Smooth muscle cell (in vitro differentiated cells): ENCODE measurements around the gene MYO5B. TPM values are rescaled to one million over a fixed set of nuclear protein-coding genes. Genes with fewer than 3 reads are reported as not detected.

Source experiments
- DNase-seq: peaks from one replicate; lab custom pipeline; 2025; ENCODE audit not compliant: unreplicated experiment; lab: John Stamatoyannopoulos, UW
- H2AFZ ChIP-seq: fragments of 200-600 bp; sonication (generic); 2 replicates; pipeline ENCODE4 v1.6.0; 2016; ENCODE audit warnings: antibody characterized with exemption, low read depth, mild to moderate bottlenecking
- H3F3A ChIP-seq: fragments of 200-600 bp; sonication (generic); 2 replicates; pipeline ENCODE4 v1.6.0; 2017; ENCODE audit warnings: antibody characterized with exemption, low read depth
- H3K27ac ChIP-seq: fragments of 200-600 bp; sonication (generic); 2 replicates; pipeline ENCODE4 v1.5.1; 2016; ENCODE audit warnings: low read depth, mild to moderate bottlenecking
- H3K27me3 ChIP-seq: fragments of 200-600 bp; sonication (generic); 2 replicates; pipeline ENCODE4 v1.6.1; 2016; ENCODE audit warnings: low read depth, mild to moderate bottlenecking
- H3K36me3 ChIP-seq: fragments of 200-600 bp; sonication (generic); 2 replicates; pipeline ENCODE4 v1.5.1; 2016; ENCODE audit warnings: low read depth
- H3K4me1 ChIP-seq: fragments of 200-600 bp; sonication (generic); 2 replicates; pipeline ENCODE4 v1.5.1; 2016; ENCODE audit warnings: low read depth
- H3K4me2 ChIP-seq: fragments of 200-600 bp; sonication (generic); 2 replicates; pipeline ENCODE4 v1.6.0; 2016; ENCODE audit warnings: mild to moderate bottlenecking
- H3K4me3 ChIP-seq: fragments of 200-600 bp; sonication (generic); 2 replicates; pipeline ENCODE4 v1.5.1; 2016; ENCODE audit warnings: mild to moderate bottlenecking
- H3K79me2 ChIP-seq: fragments of 200-600 bp; sonication (generic); 2 replicates; pipeline ENCODE4 v1.6.0; 2016; ENCODE audit warnings: low read depth, mild to moderate bottlenecking
- H3K9ac ChIP-seq: fragments of 200-600 bp; sonication (generic); 2 replicates; pipeline ENCODE4 v1.6.0; 2016; ENCODE audit warnings: low read depth
- H3K9me3 ChIP-seq: fragments of 200-600 bp; sonication (generic); replicated peaks from 2 replicates; pipeline ENCODE4 v1.5.1; 2016; ENCODE audit warnings: low read depth
- H4K20me1 ChIP-seq: fragments of 200-600 bp; sonication (generic); 2 replicates; pipeline ENCODE4 v1.6.0; 2016; ENCODE audit warnings: low read depth
- WGBS: methylation state at CpG from one replicate; pipeline ENCODE4 v1.1.7; 2016; ENCODE audit warnings: low lambda C conversion rate; 5-methylcytosine and 5-hydroxymethylcytosine counted together
- polyA plus RNA-seq: library from polyadenylated mRNA; unstranded; fragments of >200 nt; fragmentation: Nextera tagmentation; extraction: Ambion mirVana; gene quantifications from 2 replicates; pipeline ENCODE4 v1.2.1, GENCODE V29; 2016
- total RNA-seq: library from RNA; depleted of rRNA; stranded (reverse); fragments of >200 nt; gene quantifications from 2 replicates; pipeline ENCODE4 v1.2.3, GENCODE V29; 2014
- TF ChIP-seq, protein P1 (sequence below): fragments of 200-600 bp; sonication (generic); IDR thresholded peaks from 2 replicates; pipeline ENCODE4 v1.5.1; 2017; ENCODE audit warnings: borderline replicate concordance, mild to moderate bottlenecking, antibody characterized with exemption; ENCODE audit not compliant: insufficient read depth, poor library complexity, severe bottlenecking

The MYO5B gene
- total and polyA plus RNA-seq, 2 experiments from 2014 or later: 1.7 to 25.3 TPM

DNA sequence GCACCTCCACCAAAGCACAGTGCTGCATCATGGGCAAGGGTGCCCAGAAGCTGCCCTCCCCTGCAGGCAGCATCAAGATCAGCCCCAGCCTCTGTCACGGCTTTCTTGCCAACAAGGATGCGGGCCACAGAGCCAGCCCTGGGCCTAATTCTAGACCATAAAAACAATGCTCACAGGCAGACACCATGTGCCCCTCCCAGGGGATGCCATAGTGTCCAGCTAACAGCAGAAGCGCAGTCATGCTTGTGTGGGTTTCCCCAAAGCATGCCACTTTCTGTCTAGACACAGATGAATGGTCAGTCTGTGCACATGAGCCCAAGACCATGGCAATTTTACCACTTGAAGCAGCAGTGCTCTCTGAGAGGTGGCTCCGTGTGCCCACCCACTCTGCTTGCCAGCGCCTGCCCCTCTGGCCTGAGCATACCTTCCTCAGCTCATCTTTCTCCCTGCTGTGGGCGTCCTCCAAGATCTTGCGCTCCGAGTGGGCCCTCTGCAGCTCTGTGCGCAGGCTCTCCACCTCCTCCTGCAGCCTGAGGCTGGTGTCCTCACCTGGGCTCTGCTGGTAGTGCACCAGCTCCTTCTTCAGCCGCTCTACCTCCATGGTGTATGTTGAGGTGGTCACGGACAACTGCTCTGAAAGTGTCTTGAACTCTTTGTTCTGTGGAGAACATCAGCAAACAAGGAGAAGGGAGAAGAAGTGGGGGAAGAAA is 300.3 kb downstream of the MYO5B start:
- no peak overlapping the region for H3K4me3 ChIP-seq
- TF ChIP-seq, protein P1, sequence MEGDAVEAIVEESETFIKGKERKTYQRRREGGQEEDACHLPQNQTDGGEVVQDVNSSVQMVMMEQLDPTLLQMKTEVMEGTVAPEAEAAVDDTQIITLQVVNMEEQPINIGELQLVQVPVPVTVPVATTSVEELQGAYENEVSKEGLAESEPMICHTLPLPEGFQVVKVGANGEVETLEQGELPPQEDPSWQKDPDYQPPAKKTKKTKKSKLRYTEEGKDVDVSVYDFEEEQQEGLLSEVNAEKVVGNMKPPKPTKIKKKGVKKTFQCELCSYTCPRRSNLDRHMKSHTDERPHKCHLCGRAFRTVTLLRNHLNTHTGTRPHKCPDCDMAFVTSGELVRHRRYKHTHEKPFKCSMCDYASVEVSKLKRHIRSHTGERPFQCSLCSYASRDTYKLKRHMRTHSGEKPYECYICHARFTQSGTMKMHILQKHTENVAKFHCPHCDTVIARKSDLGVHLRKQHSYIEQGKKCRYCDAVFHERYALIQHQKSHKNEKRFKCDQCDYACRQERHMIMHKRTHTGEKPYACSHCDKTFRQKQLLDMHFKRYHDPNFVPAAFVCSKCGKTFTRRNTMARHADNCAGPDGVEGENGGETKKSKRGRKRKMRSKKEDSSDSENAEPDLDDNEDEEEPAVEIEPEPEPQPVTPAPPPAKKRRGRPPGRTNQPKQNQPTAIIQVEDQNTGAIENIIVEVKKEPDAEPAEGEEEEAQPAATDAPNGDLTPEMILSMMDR: no peak
- no peak overlapping the region for H3K9ac ChIP-seq
- H3K4me1 ChIP-seq: peaks cover 9% of the 10 kb centered on the region
- no peaks in the 10 kb centered on the region for H3F3A ChIP-seq
- no peaks in the 10 kb centered on the region for H4K20me1 ChIP-seq
- no peak for DNase-seq
- H3K27me3 ChIP-seq: no peaks in the 10 kb centered on the region
- H3K4me2 ChIP-seq: no peak overlapping the region
- no peaks in the 10 kb centered on the region for H3K79me2 ChIP-seq
- H3K9me3 ChIP-seq: no peaks in the 10 kb centered on the region
- H3K36me3 ChIP-seq: no peaks in the 10 kb centered on the region
- no peak overlapping the region for H3K27ac ChIP-seq
- 88% methylated on average over 11 of the region's 11 CpGs for WGBS
- no peak overlapping the region for H2AFZ ChIP-seq

DNA sequence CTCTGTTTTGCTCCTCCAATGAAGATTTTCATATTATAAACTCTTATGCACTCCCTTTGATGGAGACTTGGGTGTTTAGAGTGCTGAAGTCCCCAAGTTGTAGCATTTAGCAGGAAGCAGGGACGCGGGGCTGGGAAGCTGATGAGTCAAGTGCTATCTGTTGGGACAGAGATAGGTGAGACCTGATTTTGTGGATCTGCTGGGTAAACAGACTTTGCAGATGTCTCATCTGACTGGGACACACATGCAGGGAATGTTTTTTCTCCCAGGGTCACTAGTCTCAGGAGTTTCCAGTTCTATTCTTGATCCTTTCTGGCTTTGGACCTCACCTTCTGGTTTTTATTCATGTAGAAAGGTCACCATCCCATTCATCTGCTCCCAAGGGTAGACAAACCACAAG is 301.9 kb downstream of the MYO5B start:
- DNase-seq: no peak
- H3K4me2 ChIP-seq: no peak overlapping the region
- TF ChIP-seq, protein P1: no peak
- 57% methylated on average over 2 of the region's 2 CpGs for WGBS
- no peaks in the 10 kb centered on the region for H4K20me1 ChIP-seq
- no peak overlapping the region for H3K9ac ChIP-seq
- no peaks in the 10 kb centered on the region for H3K36me3 ChIP-seq
- H3K9me3 ChIP-seq: no peaks in the 10 kb centered on the region
- H2AFZ ChIP-seq: no peak overlapping the region
- peak overlapping the region; percentile 22 for H3K27ac ChIP-seq
- no peaks in the 10 kb centered on the region for H3F3A ChIP-seq
- peaks cover 9% of the 10 kb centered on the region for H3K4me1 ChIP-seq
- no peaks in the 10 kb centered on the region for H3K79me2 ChIP-seq
- H3K4me3 ChIP-seq: no peak overlapping the region
- no peaks in the 10 kb centered on the region for H3K27me3 ChIP-seq

DNA sequence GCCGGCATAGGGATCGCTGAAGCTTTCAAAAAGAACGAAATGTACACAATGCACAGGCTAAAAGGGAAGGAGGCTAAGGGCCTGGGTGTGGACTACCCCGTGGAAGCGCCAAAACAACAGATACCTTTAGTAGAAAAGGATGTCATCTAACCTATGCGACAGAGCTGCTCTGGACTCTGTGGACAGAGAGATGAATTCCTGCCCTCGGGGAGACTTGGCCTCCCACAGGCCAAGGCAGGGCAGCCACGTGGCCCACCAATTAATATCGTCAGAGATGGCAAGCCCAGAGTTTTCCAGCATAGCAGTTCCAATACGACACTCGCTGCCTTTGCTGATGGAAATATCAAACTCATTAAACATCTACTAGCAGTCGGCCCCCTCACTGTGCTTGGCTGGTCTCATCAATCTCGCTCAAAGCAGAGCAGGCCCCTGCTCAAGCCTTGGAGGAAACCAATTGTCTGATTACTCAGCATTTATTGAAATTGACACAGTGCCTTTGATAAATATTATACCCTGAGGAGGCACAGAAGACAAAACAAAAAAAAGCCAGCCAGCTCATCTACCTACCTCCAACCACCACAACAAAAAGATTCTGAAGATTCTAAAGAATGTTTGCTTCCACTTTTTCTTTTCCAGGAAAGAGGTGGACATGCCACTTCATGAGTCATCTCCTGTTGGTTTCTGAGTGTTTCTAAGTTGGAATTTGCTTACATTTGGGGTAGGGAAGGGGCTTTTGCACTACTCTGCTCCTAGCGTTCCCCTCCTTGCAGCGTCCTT is 302.6 kb downstream of the MYO5B start:
- no peak overlapping the region for H3K9ac ChIP-seq
- H3K27me3 ChIP-seq: no peaks in the 10 kb centered on the region
- DNase-seq: no peak
- peak overlapping the region; percentile 22 for H3K27ac ChIP-seq
- no peaks in the 10 kb centered on the region for H3K36me3 ChIP-seq
- peak overlapping the region; percentile 9 for H3K4me2 ChIP-seq
- no peaks in the 10 kb centered on the region for H3K9me3 ChIP-seq
- peaks cover 9% of the 10 kb centered on the region for H3K4me1 ChIP-seq
- no peak overlapping the region for H2AFZ ChIP-seq
- TF ChIP-seq, protein P1: no peak
- H3K4me3 ChIP-seq: no peak overlapping the region
- WGBS: 61% methylated on average over 15 of the region's 15 CpGs
- no peaks in the 10 kb centered on the region for H4K20me1 ChIP-seq
- H3F3A ChIP-seq: no peaks in the 10 kb centered on the region
- H3K79me2 ChIP-seq: no peaks in the 10 kb centered on the region
